Prostate gland (tissue), 2 donors: ENCODE results near the gene NHSL2. TPM values are rescaled to one million over a fixed set of nuclear protein-coding genes. Genes with fewer than 3 reads are reported as not detected.
"Not testable (repeated sequence)": the region's sequence is repeated elsewhere in the genome, so short reads cannot be mapped to it uniquely, and the experiment has no call there.

ENCODE experiments used
- DNase-seq: peaks from one replicate; pipeline ENCODE4 v3.0.0-alpha.2; 2019; ENCODE audit warnings: low spot score
- H3K27ac ChIP-seq, 2 donors: fragments of 200-600 bp; sonication (generic); 2 replicates each; pipeline ENCODE4 v1.5.1; 2017 to 2019
- H3K27me3 ChIP-seq: fragments of 200-600 bp; sonication (generic); replicated peaks from 2 replicates; pipeline ENCODE4 v1.5.1; 2019; ENCODE audit not compliant: insufficient read depth
- H3K36me3 ChIP-seq, 2 donors: fragments of 200-600 bp; sonication (generic); 1 replicate in 1 of 2; 2 replicates in 1 of 2; pipeline versions ENCODE4 v1.5.1 to v1.8.1; 2017 to 2019
- H3K4me1 ChIP-seq: fragments of 200-600 bp; sonication (generic); replicated peaks from 2 replicates; pipeline ENCODE4 v1.5.1; 2019
- H3K4me3 ChIP-seq, 2 donors: fragments of 200-600 bp; sonication (generic); 2 replicates each; pipeline ENCODE4 v1.5.1; 2017 to 2019
- H3K9me3 ChIP-seq: fragments of 200-600 bp; sonication (generic); 2 replicates; pipeline ENCODE4 v1.5.1; 2017
- POLR2A ChIP-seq: fragments of 450-650 bp; IDR thresholded peaks from one replicate; pipeline ENCODE4 v1.6.1; 2016; ENCODE audit warnings: antibody characterized with exemption, mild to moderate bottlenecking
- POLR2AphosphoS5 ChIP-seq: sonication (generic); formaldehyde crosslinking; IDR thresholded peaks from one replicate; pipeline ENCODE4 v1.6.1; 2017; ENCODE audit warnings: antibody characterized with exemption
- WGBS: methylation state at CpG from one replicate; pipeline ENCODE4 v1.1.5; 2018; 5-methylcytosine and 5-hydroxymethylcytosine counted together
- intact Hi-C: fragments of 100-400 bp; cut with DNase I; formaldehyde crosslinking; loops from one replicate; pipeline ENCODE4 v1.14.2; 2022
- total RNA-seq, 2 donors: library from RNA; depleted of rRNA; stranded (reverse); fragments of >200 nt; gene quantifications; one replicate each; pipeline ENCODE4 v1.1.0, GENCODE V29; 2016
- TF ChIP-seq, protein P1 (sequence below), 4 experiments: fragments of 200-600 bp in 2 of 4; fragments of 450-650 bp in 2 of 4; sonication (generic) in 2 of 4; IDR thresholded peaks; 1 replicate in 3 of 4; 2 replicates in 1 of 4; pipeline ENCODE4 v1.5.1; 2016 to 2019; ENCODE audit warnings: antibody characterized with exemption in 4 of 4, mild to moderate bottlenecking in 2 of 4, moderate library complexity in 2 of 4

The NHSL2 gene
- 10 to 100 TPM in 1 of 2 donors, 1 to 10 TPM in 1; 4.2 to 28.2 TPM for total RNA-seq

DNA sequence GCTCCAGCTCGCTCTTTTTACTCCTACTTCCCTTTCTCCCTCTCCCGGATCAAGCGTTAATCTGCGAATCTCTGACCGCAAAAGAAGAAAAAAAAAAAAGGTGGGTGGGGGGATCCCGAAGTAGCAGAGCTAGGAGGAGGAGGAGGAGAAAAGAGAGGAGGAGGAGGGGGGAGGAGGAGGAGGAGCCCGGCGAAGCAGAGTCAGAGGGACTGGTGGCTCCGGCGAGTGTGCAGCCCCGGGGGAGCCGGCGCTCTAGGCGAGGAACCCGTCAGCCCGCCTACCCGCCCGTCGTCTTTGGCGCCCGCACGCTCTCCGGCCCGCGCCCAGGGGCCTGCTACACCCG lies at the start of gene NHSL2:
Gene NHSL2, plus strand, starts transcription at position 203 of the 343 bp plus-strand sequence.
- 1% methylated on average over 26 of the region's 26 CpGs for WGBS
- H3K27ac ChIP-seq: no peak within 1 kb of the TSS
- no peaks in the 10 kb centered on the region for H3K9me3 ChIP-seq
- H3K4me1 ChIP-seq: no peaks in the 10 kb centered on the region
- H3K27me3 ChIP-seq: no peaks in the 10 kb centered on the region
- intact Hi-C loops: no loop called here
- no peak for DNase-seq
- peak within 1 kb of the TSS; percentile 23 to 25 for H3K4me3 ChIP-seq
- H3K36me3 ChIP-seq: no peaks in the 10 kb centered on the region
- TF ChIP-seq, protein P1, sequence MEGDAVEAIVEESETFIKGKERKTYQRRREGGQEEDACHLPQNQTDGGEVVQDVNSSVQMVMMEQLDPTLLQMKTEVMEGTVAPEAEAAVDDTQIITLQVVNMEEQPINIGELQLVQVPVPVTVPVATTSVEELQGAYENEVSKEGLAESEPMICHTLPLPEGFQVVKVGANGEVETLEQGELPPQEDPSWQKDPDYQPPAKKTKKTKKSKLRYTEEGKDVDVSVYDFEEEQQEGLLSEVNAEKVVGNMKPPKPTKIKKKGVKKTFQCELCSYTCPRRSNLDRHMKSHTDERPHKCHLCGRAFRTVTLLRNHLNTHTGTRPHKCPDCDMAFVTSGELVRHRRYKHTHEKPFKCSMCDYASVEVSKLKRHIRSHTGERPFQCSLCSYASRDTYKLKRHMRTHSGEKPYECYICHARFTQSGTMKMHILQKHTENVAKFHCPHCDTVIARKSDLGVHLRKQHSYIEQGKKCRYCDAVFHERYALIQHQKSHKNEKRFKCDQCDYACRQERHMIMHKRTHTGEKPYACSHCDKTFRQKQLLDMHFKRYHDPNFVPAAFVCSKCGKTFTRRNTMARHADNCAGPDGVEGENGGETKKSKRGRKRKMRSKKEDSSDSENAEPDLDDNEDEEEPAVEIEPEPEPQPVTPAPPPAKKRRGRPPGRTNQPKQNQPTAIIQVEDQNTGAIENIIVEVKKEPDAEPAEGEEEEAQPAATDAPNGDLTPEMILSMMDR (IDR thresholded peaks at IDR 0.05): no peak
- TF ChIP-seq POLR2A (no peak), POLR2AphosphoS5 (no peak)

DNA sequence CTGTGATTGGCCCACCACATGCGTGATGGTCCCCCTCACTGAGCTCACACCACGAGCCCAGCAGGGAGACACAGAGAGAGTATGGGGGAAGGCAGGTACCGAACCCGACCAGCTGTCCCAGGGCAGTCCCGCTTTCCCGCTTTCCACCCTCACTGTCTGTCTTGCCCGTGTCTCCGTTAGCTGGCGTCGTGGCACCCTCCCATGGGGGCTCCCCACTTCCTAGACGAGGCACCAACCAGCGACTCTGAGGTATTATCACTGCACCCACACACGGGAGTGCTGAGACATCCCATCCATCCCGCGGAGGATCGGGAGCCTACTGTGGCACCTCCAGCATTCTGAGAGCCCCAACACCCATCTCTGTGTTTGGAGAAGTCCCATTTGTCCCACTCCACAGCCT lies 43.0 kb upstream of the NHSL2 start:
- intact Hi-C loops: no loop called here
- H3K27ac ChIP-seq: no peak overlapping the region
- no peaks in the 10 kb centered on the region for H3K27me3 ChIP-seq
- WGBS: 89% methylated on average over 12 of the region's 16 CpGs
- H3K36me3 ChIP-seq: no peaks in the 10 kb centered on the region
- TF ChIP-seq, protein P1 (IDR thresholded peaks at IDR 0.05): no peak
- TF ChIP-seq POLR2AphosphoS5 (no peak), POLR2A (no peak)
- DNase-seq: no peak
- H3K9me3 ChIP-seq: no peaks in the 10 kb centered on the region
- no peak overlapping the region for H3K4me3 ChIP-seq
- H3K4me1 ChIP-seq: no peaks in the 10 kb centered on the region

DNA sequence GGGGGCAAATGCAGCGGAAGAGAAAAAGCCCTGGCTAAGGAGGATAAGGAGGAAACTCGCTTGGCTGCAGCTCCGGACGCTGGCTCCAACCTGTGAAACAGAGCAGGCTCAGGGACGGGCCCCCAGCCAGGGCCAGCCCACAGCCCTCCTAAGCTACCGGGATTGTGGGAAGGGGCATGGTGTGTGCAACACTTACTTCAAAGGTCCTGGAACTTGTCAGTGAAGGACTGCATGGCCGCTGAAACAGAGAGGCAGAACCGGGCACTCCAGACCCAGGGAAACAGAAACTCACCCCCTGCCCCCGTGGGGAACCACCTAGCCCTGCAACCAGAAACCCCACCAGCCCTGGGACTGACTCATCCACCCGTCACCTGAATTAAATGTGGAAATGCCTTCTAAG lies 41.1 kb upstream of the NHSL2 start:
- H3K27ac ChIP-seq, H3K4me3 ChIP-seq, H3K4me1 ChIP-seq, intact Hi-C loops, H3K9me3 ChIP-seq, DNase-seq, H3K36me3 ChIP-seq, H3K27me3 ChIP-seq: not testable (repeated sequence)
- no CpG with 5 or more reads among the region's 10 CpGs for WGBS

DNA sequence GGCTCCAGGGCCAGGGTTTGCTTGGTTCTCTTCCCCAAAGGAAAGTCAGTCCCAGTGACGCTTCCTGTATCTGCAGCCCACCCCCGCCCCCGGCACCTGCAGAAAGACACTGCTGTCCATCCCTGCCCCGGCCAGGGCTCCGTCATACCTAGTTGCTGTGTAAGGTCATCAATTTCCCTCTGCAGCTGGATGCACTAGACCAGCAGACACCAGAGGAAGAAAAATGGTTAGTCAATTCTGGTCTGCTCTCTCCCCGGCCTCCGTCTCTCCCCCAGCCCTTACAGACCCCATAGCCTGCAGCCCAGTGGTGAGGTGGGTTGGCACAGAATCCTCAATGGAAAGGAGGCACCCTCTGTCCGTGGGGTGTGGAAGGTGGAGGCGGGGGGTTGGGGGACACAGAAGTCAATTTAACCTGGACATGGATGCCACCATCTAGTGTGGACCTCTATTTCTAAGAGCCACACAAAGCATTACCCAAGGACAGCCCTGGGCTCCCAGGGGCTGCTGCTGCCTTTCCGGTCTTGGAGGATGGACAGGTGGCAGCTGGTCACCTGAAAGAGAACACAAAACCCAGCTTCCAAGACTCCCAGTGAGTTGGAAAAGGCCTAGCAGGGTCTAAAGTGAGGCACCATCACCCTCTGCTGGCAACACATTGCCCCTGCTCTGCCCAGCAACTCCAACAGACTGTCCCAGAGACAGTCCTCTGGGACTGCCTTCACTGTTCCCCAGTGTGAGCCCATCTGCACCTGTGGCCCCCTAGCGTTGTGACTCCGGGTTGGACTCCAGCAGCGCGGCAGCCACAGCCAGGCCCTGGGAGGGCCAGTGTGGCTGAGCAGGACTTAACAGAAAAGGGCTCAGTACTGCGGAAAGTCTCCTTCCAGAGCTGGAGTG lies 40.2 kb upstream of the NHSL2 start:
- no peak overlapping the region for H3K4me3 ChIP-seq
- no peaks in the 10 kb centered on the region for H3K36me3 ChIP-seq
- H3K27me3 ChIP-seq: no peaks in the 10 kb centered on the region
- no peak for DNase-seq
- H3K27ac ChIP-seq: no peak overlapping the region
- H3K9me3 ChIP-seq: no peaks in the 10 kb centered on the region
- intact Hi-C loops: no loop called here
- 76% methylated on average over 13 of the region's 15 CpGs for whole genome bisulfite sequencing
- H3K4me1 ChIP-seq: no peaks in the 10 kb centered on the region
- TF ChIP-seq, protein P1 (IDR thresholded peaks at IDR 0.05): no peak
- TF ChIP-seq POLR2A (no peak), POLR2AphosphoS5 (no peak)

DNA sequence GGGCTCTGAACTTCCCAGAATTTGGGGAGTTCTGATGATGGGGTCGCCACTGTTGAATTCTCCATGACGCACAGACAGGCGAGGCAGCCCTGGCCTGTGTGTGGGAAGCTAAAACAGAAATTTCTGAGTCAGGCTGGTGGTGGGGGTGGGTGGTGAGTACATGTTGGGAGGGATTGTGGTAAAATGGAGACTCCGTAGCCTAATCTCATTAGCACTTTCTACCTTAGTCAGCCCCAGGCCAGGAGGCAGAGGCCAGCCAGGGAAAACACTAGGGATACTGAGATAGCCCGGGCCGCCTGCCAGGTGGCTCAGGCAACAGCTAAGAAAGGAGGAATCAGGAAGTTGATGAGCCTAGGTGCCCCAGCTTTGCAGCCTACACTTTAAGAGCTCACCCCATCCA lies 39.3 kb upstream of the NHSL2 start:
- H3K4me3 ChIP-seq: no peak overlapping the region
- WGBS: 100% methylated on average over 1 of the region's 6 CpGs
- H3K27me3 ChIP-seq: no peaks in the 10 kb centered on the region
- intact Hi-C loops: no loop called here
- H3K27ac ChIP-seq: no peak overlapping the region
- H3K9me3 ChIP-seq: no peaks in the 10 kb centered on the region
- H3K4me1 ChIP-seq: no peaks in the 10 kb centered on the region
- H3K36me3 ChIP-seq: no peaks in the 10 kb centered on the region
- DNase-seq: no peak
- TF ChIP-seq POLR2AphosphoS5 (no peak), POLR2A (no peak)
- TF ChIP-seq, protein P1 (IDR thresholded peaks at IDR 0.05): no peak
